Bronchial epithelial cell (primary cell): Measurements from ENCODE around the gene MEMO1. TPM values are rescaled to one million over a fixed set of nuclear protein-coding genes. Genes with fewer than 3 reads are reported as not detected.

Source experiments
- DNase-seq: peaks from one replicate; pipeline ENCODE4 v3.0.0-alpha.2; 2010; ENCODE audit warnings: low read depth
- FAIRE-seq: peaks from 2 replicates; lab custom pipeline; 2011; peaks lifted over from hg19 to GRCh38; lab: Jason Lieb, UNC
- H3K27me3 ChIP-seq: 2 replicates; pipeline ENCODE4 v1.5.1; 2011; ENCODE audit warnings: low read length; ENCODE audit not compliant: control insufficient read depth, insufficient read depth
- H3K36me3 ChIP-seq: 2 replicates; pipeline ENCODE4 v1.5.1; 2011; ENCODE audit warnings: low read length; ENCODE audit not compliant: control insufficient read depth, insufficient read depth
- H3K4me3 ChIP-seq: 2 replicates; pipeline ENCODE4 v1.5.1; 2011; ENCODE audit warnings: mild to moderate bottlenecking, low read depth, low read length, control low read depth
- CTCF ChIP-seq: IDR thresholded peaks from 2 replicates; pipeline ENCODE4 v1.5.1; 2011; ENCODE audit warnings: mild to moderate bottlenecking, moderate library complexity, low read length, control low read depth, inconsistent platforms; ENCODE audit not compliant: insufficient read depth, severe bottlenecking
- total RNA-seq: library from RNA; depleted of rRNA; stranded (reverse); fragments of >200 nt; gene quantifications from 2 replicates; pipeline ENCODE4 v1.2.1, GENCODE V29; 2014

MEMO1 gene
- total RNA-seq, 1 donor from 2014 or later = 29.2 TPM

- no peak for TF ChIP-seq CTCF
- H3K36me3 ChIP-seq = no peaks in the 10 kb centered on the region
- H3K4me3 ChIP-seq = no peak overlapping the region
- FAIRE-seq (no peak), DNase-seq (no peak)
- no peaks in the 10 kb centered on the region for H3K27me3 ChIP-seq
Measured at GRCh38 chr2:31823558-31823957, 187.2 kb downstream of the MEMO1 start.

- no peak for TF ChIP-seq CTCF
- FAIRE-seq (no peak), DNase-seq (no peak)
- H3K4me3 ChIP-seq = no peak overlapping the region
- H3K27me3 ChIP-seq = no peaks in the 10 kb centered on the region
- no peaks in the 10 kb centered on the region for H3K36me3 ChIP-seq
Measured at GRCh38 chr2:31822587-31822986, 188.2 kb downstream of the MEMO1 start.

Other genes with a start within 250 kb of the MEMO1 start
- 60.3 and 75.7 TPM in 2 replicates for gene DPY30, start 28.8 kb upstream of the MEMO1 start, total RNA-seq
- gene SPAST, start 52.5 kb upstream of the MEMO1 start, total RNA-seq = 22.7 and 25.5 TPM in 2 replicates
- gene SLC30A6, start 154.9 kb upstream of the MEMO1 start, total RNA-seq = 23.2 and 26.2 TPM in 2 replicates